Activated CD4-positive, alpha-beta T cell treated with anti-CD3 and anti-CD28 coated beads, Interleukin-2, amount 50 U/mL, for 1 hour (primary cell): Measurements from ENCODE around the gene OTUB1.

Experiments
- DNase-seq: peaks from one replicate; pipeline ENCODE4 v3.0.0-alpha.2; 2020

The OTUB1 gene

DNA sequence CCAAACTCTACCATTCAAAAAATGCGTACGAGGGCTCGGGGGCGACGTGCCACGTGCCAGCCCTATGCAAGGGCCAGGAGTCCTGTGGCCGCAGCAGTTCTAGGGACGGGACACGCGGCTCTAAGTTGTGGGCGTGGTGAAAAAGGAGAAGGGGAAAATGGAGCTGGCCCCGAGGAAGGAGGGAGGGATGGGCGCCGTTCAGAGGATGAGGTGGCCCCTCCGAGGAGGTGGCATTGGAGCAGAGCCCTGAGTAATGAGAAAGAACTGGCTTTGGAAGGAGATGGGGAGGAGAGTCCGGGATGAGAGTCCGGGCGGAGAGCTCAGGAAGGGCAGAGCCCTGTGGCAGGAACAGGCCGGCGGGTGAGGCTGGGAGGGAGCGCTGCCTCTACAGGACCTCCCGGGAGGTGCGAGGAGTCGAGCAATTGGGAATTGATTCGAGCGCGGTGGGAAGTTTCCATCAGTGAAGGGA is 21.0 kb downstream of the OTUB1 start:
- DNase-seq: no peak

DNA sequence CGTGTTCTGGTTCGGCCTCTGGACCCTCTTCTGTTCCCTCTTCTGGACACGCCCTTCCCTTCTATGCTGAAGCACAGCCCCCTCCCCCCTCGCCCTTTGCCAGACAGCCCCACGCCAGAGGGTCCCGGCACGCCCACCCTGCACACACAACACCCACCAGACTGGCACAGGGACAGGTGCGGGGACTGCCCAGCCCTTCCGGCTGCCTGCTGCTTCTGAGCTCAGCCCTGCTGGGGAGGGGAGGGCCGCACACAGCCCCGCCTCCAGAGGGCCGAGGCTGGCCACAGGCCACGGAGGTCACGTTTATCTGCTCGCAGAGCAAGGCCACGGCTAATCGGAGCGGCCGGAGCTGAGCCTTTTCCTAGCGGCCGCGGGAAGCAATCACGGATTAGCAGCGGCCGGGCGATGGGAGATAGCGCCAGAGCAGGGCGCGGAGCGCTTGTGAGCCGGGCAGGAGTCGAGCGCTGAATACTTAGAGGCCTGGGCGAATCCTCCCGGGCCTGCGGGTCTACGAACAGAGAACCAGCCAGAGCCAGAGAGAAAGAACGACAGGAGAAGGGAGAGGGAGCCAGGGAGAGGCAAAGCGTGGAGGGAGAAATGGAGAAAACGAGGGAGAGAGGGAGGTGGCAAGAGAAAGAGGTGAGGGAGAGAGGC is 21.5 kb downstream of the OTUB1 start:
- DNase-seq: no peak

DNA sequence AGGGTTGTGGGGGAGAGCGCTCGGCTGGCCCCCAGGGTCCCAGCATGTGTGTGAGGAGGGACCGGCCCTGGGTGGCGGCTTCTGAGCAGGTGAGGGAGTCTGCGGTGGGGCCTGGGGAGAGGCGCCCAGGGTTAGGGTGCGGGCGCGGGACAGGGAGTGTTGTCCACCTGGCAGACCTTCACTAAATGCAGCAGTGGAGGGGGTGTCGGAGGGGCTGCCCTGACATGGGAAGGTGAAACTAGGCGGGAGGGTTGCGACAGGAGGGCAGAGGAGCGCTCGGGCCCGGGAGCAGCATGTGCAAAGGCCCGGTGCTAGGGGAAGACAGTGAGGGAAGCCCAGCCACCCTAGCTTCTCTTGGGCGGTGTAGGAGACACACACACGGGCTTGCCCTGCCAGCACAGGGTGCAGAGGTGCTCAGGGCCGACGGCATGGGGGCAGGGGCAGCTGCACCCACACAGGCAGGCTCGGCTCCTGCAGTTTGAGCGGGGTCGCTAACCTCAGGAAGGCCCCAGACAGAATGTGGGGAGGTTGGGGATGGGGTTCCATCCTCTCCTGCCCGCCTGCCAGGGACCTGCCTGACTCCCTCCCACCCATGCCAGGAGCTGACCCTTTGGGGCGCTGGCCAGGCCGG is 22.2 kb downstream of the OTUB1 start:
- DNase-seq: no peak

DNA sequence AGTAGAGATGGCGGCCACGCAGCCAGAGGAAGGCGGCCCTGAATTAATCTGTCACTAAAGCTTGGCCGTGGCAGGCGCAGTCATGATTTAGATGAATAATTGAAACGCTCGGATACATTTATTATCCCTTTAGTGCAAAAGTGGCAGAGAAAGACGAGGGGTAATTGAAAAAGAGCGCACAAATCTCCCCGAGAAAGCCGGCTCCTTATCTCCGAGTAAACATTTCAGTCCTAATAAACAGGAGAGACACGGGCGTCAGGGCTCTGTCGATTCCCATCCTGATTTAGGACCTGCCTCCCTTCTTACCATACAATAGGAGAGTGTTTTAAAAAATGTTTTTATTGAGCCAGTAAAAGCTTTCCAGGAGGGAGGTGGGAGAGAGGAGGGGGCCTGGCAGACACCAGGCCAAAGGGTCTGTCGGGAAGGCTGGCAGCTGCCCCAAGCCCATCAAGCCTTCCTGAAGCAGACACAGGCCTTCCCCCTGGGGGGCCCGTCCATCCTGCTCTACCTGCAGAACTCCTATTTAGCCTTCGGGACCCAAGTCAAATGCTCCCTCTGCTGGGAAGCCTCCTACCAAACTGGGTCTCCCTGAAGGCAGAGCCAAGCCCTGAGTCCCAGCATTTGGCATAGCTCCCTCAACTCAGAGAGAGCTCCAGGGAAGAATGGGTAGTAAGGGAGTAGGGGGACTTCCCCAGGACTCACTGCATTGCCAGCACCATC is 22.8 kb downstream of the OTUB1 start:
- DNase-seq: no peak

DNA sequence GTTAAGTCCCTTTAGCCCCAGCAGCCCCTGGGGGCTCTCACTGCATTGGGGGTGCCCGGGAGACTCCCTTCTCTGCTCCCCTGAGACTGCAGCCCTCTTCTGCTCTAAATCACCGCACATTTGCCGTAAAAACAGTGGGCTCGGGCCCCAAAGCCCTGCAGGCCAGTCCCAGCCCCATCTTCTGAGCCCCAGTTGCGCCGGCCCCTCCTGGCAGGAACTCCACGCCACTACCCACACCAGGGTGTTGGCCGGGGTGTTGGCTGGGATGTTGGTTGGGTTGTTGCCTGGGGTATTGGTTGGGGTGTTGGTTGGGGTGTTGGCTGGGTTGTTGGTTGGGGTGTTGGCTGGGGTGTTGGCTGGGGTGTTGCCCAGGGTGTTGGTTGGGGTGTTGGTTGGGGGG is 23.5 kb downstream of the OTUB1 start:
- no peak for DNase-seq

DNA sequence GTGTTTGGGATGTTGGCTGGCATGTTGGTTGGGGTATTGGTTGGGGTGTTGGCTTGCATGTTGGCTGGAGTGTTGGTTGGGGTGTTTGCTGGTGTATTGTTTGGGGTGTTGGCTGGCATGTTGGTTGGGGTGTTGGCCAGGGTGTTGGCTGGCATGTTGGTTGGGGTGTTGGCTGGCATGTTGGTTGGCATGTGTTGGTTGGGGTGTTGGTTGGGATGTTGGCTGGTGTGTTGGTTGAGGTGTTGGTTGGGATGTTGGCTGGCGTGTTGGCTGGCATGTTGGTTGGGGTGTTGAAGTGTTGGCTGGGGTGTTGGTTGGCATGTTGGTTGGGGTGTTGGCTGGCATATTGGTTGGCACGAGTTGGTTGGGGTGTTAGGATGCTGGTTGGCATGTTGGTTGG is 24.5 kb downstream of the OTUB1 start:
- DNase-seq: no peak

DNA sequence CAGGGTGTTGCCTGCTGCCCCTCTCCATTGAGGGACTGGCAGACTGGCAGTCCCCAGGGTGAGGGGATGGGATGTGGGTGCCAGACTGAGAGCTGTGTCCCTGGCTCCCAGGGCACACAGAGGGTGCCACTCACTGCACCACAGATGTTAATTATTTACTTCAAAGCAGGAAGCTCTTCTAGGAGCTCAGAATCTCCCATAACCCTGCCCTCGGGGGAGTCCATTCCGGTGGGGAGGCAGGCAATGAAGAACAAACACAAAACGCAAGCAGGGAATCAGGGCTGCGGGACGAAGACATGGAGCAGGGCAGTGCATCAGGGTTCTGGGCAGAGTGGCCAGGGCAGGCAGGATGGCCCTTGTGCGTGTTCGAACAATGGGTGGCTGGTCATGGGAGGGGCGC is 25.1 kb downstream of the OTUB1 start:
- DNase-seq: no peak

DNA sequence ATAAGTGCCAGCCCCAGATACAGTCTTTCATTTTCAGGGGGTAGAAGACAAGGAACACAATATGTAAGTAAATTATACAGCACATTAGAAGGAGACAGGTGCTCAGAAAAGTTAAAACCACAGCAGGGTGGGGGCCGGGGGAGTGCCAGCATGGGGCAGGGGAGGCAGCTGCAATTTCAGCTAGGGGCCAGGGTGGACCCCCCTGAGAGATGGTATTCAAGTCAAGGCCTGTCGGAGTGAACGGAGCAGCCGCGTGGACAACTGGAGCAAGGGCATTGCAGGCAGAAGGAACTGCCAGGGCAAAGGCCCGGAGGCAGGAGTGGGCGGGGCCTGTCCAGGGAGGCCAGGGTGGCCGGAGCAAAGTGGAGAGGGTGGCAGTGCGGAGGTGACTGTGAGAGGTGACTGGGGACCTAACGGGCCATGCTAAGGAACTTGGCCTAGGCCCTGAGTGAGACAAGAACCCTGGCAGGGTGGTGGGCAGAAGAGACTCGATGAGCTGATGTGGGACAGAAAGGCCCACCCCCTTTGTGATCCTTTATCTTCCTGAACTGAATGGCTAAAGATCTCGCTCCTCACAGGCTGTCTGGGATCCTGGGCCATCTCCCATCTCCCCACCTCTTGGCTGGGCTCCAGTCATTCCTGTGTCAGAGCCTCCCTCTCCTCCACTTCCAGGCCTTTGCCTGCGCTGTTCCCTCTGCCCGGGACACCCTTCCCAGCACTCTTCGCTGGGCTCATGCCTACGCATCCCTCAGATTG is 27.1 kb downstream of the OTUB1 start:
- no peak for DNase-seq

DNA sequence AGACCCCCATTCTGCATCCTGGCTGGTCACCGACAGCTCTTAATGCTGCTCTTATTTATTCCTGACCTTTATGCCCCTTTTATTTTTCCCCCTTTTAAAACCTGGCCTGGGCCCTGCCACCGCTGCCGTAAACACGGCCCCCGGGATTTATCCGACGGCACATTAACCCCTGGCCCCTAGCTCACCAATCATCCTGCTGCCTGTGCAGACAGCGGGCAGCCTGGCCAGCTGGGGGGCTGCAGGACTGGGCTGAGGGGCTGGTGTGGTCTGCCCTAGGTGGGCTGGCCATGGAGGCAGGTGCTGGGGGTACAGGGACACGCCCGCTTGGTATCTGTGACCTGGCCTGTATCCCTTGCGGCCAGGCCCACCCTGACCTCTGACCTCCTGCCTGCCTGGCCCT is 28.1 kb downstream of the OTUB1 start:
- DNase-seq: no peak

DNA sequence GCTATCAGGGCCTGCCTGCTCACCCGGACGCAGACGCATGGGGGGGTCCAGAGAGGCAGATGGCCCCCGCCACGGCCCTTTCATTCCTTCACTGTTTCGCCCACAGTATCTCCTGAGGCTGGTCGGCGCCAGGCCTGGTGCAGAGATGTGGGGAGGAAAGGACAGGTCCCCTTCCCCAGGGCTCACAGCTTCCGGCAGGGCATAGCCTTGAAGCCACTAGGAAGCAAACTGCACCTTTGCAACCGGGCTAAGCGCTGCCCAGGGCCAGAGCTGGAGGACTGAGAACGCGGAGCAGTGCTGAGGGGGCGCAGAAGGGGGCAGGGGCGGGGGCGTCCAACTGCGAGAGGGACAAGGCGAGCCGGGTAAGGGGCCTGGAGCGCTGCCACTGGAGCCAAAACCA is 29.3 kb downstream of the OTUB1 start:
- no peak for DNase-seq

DNA sequence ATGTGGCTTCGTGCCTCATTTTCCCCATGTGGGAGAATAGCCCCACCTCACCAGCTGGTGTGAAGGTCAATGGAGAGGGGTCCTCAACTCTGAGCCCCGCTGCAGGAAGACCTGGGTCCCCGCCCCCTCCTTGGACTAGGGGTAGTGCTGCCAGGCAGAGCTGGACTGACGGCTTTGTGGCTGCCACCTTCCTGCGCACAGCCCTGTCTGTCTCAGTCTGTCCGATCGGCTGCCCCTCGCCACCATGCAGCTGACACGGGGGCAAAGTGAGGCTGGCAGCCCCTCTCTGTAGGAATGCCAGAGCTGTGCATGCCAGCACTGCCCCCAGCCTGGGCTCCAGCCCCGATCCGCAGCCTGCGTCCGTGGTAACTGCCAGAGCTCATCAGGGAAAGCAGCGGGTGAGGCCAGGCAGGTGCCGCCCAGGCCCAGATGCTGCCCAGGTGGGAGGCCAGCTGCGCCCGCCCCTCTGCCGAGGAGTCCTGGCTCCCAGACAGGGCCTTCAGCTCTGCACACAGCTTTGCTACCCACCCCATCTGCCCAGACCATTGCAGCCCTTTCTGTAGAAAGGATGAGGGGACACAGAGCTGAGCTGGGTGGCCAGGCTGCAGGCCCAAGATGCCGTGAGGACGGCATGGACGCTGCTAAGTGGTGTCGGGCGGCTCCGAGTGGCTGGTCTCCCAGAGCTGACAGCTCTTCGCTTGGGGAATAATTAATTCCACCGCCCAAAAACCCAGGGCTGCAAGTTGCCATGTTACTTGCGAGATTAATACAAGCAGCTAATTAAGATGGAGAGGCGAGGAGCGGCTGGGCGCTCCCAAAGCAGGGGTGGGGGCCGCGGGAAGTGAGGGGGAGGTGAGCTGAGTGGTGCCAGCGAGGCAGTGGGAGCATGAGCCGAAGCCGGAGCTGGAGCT is 30.0 kb downstream of the OTUB1 start:
- no peak for DNase-seq

DNA sequence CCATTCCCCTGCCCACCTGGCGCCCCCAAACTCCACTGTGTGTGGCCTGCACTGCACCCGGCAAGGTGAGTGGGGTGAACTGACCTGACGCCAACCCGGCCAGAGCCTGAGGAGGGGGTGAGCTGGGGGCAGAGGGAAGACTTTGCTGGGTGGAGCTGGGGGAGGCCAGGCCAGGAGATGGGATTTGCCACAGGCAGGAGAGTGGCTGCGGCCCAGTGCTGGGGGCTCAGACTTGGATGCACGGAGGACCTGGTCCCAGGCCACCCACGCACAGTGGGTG is 31.6 kb downstream of the OTUB1 start:
- no peak for DNase-seq

DNA sequence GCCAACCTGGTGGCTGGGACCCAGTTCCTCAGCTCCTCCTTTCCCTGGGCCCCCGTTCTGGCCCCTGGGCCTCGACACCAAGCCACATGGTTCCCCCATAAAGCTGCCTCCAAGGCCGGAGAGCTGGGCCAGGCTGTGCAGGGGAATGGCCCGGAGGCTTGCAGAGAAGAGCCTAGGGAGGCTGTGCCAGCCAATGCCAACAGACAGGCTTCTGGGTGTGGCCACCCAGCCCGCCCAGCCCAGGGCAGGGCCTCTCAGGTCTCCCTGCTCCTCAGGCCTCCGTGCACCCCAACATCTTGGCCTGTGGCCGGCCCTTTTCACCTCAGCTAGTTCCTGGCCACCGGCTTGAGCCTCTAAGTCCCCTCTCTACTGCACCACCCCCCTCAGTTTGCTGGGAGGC is 32.1 kb downstream of the OTUB1 start:
- no peak for DNase-seq

DNA sequence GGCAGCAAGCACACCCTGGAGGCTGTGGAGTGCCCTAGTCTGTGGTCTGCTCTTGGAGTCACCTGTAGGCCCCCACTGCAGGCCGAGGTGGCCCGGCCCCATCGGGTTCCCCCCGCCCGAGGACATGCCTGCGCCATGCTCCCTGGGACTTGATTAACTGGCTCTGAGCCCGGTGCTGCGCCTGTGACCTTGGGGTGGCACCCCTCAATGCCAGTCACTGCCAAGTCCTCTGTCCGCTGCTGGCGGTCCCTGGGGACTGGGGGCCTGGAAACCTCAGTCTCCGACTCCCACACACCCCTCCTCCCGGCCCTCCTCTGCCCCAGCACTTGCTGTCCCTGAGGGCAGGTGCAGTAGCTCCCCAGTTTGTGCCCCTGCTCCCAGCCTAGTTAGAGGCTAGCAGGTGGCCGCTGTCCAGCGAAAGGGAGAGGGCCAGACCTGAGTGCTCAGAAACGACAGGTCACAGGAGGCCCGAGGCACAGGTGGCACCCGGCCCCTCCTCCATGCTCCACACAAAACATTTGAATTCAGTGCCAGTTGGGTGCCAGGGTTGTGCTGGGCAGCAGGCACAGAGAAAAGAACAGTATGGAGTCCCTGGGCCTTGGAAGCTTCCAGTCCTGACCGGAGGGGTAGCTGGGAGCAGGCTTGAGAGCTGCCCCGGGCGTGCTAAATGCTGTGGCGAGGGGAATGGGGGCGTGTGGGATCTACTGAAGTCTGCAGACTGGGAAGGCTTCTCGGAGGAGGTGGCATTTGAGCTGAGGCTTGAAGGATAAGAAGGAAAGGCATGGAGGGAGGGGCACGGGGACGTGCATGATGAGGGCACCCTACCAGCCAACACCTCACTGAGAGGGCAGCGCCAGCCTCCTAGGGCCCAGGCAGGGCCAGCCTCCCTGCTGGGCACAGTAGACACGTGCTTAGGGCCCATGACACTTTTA is 33.1 kb downstream of the OTUB1 start:
- no peak for DNase-seq

DNA sequence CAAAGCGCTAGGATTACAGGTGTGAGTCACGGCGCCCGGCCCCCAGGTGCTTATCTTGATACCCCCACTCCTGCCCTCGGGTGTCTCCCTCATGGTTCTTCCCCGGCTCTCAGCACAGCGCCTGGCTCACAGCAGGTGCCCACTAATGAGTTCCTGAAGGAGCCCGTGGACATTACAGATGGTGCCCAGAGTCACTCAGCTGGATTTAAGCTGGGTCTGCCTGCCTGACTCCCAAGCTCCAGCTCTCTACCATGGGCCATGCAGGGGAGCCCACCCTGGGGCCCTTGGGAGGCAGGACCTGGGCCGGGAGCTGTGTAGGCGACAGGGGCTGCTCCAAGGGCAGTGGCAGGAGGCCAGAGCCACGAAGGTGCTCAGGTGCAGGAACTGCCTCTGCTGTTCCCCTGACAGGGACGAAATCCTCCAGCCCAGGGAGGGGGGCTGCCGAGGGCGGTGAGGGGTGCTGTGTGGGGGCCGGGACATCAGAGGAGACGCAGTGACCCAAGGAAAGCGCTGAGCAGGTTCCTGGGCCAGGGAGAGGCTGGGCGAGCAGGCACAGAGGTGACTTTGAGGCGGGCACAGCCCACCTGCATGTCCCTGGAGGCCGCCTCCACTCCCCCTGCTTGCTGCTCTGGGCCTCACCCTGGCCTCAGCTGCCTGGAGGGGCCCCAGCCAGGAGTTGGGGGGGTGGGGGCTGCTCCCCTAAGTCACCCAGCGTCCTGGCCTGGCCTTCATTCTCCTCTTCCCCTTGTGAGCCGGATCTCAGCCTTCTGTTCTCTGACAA is 34.9 kb downstream of the OTUB1 start:
- DNase-seq: no peak

DNA sequence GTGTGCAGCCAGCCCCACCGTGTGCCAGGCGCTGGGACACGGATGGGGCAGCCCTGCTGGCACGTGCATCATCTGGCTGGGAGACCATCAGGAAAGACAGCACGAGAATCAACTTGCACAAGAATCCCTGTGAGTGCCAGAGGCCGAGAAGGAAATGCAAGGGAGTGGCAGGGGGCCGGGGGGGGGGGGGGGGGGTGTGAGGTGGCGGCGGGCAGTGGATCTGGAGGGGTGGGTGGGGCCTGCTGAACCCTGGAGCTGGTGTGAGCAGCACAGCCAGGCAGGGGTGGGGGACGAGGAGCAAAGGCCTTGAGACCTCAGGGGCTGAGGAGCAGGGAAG is 35.5 kb downstream of the OTUB1 start:
- no peak for DNase-seq

DNA sequence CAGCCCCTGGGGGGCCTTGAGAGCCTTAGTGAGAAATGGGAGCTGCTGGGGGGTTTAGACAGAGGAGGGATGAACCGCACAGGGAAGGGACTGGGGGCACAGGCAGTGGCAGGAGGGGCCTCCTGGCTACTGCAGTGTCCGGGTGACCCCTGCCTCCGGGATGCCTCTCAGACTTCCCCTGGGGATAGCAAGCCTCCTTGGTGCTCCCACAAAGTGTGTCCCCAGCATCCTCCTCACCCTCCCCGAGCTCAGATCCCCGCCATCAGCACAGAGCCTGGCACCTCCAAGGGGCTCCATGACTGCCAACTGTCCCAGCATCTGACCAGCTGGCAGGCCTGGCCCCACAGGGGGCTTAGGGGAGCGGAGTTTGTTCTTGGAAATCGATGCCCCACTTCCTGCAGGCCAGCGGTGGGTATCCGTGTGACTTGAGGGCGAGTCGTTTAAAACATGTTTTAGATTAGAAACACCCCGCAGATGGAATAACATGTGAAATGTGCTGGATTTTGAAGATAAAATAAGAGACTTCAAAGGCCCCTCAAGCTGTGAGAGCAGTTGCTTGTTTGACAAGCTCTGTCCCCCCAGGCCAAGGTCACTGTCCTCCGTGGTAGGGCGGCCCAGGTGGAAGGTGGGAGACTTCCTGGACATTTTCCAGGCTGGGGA is 36.0 kb downstream of the OTUB1 start:
- DNase-seq: no peak

DNA sequence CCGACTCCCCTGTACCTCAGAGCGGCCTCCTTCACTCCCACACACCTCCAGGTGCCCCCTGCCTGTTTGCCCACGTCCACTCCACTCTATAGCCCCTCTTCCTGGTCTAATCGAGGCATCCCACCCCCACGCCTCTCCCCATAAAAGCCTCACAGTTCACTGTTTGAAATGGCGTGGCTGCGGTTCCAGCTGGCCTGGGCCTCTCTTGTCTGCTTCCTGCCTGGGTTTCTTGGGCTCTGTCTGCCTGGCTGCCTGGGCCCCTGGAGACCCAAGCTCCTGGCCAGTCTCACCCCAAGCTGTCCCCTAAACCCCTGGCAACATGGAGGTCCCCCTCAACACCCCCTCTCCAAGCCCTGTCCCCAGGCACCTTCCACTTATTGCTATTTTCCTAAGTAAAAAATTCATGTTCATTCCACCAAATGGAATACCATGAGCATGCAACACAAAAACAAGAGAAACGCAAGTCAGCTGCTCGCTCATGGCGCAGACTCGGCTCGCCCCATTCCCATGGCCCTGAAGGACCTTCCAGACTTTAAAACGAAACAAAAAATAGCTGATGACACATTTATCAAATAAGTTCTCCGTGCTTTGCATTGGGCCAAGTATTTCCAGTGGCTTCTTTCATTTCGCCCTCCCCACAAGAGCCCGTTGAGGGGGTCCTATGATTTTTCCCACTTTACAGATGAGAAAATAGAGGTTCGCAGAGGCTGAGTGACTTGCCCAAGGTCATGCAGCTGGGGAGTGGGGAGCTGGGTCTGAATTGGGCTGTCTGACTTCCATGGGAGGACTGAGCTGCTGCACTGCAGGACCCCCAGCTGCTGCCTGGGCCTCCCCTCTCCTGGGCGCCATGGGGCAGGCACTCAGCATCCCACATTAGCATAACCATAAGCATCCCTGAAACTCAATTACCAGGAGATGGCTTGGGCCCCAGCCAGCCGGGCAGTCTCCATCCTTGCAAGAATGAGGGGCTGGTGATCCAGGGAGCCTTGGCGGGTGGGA is 37.8 kb downstream of the OTUB1 start:
- no peak for DNase-seq

DNA sequence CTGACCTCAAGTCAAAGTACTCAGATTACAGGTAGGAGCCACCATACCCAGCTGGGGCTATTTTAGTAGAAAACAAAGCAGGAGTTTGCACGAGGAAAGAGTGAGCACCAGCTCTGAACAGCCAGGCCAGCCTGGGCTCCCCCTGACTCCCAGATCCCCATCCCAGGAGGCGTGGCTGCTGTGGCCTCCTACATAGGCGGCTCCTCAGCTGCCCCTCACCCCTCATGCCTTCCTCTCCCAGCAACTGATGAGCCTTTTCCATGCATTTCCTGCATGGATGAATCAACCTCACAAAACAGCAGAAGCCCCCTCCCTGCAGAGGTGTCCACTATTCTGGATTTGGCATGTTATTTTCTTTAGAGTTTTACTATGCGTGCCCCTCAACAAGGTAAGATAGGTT is 39.0 kb downstream of the OTUB1 start:
- no peak for DNase-seq
